GM18520 (cell line): ENCODE measurements around the gene FAM163B.

Experiments
- ATAC-seq: cut with Tn5 transposase; IDR thresholded peaks from one replicate; pipeline ENCODE4 v1.9.1; 2021; ENCODE audit not compliant: unreplicated experiment

The FAM163B gene

DNA sequence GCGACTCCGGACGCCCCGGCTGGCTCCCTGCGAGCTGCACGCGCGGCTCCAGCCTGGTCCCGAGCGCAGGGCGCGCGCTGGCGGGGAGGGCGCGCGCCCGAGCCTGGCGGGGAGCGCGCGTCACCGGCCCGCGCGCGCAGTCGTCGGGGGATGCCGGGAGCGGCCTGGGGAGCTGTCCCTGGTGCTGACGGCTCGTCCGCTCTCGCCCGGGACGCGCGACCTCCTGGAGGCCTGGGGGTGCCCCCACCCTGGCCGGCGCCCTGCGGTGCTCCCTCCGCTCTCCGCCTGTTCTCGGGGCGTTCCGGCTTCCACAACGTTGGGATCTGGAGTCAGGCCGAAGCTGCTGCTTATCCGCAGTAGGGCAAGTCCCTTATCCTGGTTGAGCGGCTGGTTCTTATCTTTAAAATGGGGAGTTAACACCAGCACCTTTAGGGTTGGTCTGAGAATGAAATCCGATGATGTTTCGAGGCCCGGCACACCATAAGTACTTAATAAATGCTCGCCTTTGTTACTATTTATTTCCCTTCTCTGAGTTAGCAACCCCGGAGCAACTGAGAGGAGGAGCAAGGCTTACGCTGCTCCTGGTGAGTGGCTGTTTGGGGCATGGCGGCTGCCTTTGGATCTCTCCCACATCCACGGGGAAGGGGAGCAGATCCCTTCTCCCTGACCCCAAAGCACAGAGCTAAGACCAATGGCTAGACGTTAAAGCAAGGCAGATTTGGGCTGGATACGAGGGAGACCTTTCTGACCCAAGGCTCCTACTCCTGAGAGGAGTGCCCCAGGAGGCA is at the start of gene FAM163B:
Gene FAM163B, minus strand, starts transcription at position 79 of the 788 bp plus-strand sequence. CDS start 29,166 bp downstream, outside the sequence.
- ATAC-seq: no peak

DNA sequence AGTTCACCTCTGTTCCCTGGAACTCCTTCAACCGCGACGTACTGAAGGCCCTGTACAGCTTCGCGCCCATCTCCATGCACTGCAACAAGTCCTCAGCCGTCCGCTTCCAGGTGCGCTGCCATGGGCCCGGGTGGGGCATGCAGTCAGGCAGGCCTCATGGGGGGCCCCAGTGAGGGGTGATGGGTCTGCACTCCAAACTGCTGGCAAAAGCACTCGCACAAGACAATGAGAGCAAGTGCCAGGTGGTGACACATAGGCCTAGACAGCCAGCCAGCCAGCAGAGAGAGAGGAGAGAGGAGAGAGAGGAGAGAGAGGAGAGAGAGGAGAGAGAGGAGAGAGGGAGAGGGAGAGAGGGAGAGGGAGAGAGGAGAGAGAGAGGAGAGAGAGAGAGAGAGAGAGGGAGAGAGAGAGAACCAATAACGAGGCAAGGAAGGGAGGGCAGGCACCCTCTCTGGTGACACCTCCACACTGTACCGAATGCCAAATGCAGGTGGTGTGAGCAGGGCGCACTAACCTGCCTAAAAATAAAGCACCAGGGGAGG is 48.0 kb upstream of the FAM163B start:
- ATAC-seq: no peak

DNA sequence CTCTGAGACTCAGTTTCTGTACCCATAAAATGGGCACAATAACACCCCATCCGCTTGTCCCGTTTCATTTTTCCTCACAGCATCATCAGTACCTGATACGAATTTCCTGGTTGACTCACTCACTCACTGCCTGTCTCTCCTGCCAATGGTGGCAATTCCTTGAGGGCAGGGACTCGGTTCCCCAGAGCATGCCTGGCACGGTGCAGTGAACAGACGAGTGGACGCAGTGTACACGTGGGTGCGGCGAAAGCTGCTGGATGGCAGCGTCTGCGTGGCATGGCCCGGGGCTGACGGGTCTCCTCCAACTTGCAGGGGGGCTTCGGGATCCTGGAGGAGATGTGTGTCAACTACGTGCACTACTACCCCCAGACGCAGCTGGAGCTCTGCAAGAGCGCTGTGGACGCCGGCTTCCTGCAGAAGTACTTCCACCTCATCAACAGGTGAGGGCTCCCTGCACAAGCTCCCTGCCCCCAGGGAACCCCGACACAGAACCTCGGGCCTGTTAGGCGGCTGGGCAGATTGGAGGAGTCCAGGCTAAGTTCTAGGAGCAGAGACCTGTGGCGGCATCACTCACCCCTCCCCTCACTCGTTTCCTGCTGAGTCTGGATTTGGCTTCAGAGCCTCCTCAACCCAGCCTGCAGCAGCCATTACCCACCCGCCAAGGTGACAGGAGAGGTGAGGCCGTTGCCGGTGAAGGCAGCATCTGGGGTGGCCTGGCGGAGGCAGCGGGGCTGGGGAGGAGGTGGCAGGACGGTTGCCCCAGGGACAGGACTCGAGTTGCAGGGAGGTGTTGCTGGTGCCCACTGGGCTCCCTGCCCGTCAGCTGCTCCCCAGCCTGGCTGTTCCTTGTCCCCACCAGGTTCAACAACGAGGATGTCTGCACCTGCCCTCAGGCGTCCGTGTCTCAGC is 47.3 kb upstream of the FAM163B start:
- ATAC-seq: no peak

DNA sequence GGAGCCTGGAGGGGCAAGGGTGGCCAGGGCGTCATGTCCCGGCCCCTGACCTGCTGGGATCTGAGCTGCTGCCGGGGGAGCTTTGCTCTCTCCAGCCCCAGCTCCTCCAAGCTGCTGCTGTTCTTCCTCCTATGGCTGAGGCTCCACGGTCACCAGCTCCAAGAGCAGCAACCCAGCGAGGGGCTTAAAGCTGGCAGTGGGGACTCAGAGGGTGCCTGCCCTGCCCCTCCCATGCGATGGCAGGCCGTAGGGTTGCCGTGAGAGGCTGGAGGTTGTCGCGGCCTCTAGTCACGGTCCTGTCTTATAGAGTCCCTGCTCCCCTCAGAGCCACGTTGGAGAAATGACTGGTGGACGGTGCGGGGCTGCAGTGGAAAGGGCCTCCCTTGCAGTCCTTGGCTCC is 46.5 kb upstream of the FAM163B start:
- ATAC-seq: no peak

DNA sequence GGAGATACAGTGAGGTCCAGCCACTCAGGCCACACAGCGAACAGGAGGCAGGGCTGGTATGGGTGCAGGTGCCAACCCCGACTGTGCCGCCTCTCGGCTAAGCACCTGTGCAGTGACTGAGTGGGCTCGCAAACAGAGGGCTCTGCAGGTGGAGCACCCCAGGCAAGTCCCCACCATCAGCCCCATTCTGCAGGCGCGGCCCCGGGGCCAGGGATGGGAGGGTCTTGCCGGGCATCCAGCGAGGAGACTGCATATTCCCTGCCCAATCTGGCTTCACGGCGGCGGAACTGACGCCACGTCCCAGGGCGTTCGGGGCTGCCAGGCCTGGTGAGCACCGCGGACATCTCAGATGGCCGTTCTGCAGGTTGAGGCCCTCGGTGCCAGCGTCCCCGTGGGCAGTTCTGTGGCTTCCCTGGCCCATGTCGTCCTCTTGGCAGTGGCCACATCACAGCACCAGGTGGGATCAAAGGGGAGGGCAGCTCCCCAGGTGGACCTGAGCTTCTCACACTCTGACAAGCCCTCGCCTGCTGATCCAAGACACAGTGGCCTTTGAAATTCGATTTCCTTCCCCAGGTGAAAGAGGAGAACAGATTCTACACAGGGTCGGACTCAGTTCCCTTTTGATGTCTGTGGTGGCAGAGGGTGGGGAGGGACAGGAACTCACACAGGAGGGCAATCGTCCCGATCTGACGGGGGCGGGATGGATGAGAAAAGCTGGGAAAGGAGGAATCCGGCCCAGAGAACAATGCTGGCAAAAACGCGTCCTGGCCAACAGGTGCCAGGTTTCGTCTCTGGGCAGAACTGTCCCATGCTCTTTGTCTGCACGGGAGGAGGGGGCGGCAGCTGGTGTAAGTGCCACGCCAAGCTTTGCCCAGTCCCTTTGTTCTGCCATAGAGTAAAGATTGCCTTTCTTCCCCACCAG is 45.8 kb upstream of the FAM163B start:
- no peak for ATAC-seq

DNA sequence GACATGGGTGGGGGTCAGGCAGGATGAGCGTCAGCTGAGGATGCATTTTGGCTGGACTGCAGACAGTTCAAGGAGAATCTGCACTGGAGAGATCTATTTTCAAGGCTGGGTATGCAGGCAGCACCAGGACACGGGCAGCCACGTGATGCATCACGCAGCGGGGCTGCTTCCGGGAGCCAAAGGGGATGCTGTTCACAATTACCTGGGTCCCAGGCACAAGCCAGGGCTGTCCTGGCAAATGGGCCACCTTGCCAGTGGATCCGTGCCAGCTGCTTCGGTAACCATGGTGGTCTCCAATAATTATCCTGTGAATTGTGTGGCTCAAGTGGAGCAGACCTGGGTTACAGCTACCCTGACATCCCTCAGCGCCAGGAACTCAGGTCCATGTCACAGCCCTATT is 44.4 kb upstream of the FAM163B start:
- no peak for ATAC-seq

DNA sequence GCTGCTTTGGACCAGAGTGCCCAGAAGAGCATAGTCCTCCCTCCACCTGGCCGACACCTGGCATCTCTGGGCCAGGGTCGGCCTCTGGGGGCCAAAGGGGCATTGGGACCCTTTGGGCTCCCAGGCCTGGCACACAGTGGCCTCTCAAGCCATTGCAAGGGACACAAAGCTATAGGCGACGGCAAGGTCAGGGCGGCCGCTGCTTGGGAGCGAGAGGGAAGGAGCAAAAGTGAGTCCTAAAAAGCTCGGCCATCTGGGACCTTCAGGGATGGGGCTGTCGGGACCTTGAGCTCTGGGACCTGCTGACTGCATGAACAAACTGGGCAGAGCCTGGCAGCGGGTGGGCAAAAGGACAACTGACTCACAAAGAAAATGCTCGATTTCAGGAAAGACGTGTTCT is 40.8 kb upstream of the FAM163B start:
- no peak for ATAC-seq

DNA sequence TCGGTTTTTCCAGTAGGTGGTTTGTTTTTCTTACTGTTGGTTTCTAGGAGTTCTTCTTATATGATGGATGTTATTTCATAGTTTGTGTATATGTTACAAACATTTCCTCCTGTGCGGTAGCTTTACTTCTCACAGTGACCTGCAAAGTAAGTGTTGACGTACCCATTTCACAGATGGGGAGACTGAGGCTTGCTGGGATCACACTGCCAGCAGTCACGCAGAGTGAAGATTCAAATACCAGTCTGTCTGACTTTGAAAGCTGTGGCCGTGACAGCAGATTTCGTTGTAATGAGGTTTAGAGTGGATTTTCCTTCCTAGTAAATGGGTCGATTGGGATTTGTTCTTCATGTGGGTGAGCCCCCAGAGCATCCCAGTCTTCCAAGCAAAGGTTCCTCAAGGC is 40.0 kb upstream of the FAM163B start:
- ATAC-seq: no peak

DNA sequence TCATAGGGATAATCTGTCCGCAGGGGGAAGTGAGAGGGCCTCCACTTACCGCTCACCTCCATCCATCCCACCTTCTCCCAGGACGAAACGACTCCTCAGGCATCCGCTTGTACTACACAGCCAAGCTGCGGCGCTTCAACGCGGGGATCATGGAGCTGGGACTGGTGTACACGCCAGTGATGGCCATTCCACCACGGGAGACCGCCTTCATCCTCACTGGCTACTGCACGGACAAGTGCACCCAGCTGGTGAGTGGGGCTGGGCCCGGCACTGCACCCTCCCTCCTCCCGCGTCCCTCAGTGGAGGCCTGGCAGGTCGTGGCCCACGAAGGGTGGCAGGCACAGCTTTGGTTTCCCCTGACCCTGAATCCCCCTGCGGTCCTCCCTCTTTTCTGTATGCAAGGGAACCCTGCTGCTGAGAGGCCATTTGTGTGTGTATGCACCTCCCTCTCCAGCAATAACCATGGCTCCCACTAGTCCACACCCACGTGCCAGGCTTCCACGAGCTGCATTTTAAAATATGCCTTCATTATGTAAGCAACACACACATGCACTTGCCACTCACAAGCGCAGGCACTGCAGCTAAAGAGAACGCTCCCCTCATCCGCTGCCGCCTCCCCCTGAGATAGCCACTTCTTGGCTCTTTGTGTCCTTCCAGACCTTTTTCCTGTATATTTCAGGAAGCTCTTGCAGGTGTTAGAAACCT is 38.7 kb upstream of the FAM163B start:
- no peak for ATAC-seq

DNA sequence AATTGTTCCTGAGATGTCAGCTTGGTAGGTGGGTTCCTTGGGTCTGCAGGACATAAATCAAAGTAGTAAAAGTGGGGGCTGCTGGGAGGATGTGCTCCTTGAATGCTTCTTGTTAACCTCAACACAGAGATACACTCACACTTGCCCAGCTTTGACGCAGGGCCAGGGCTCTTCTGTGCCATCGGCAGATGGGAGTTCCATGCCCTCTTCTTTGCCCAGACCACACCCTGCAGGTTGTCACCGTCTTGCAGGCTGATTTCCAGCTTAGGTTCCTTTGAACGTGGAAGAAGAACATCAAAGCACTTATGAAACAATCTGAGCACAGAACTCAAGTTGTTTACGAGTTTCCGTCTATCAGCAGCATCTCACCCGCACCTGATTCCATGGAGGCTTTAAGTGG is 38.0 kb upstream of the FAM163B start:
- no peak for ATAC-seq

DNA sequence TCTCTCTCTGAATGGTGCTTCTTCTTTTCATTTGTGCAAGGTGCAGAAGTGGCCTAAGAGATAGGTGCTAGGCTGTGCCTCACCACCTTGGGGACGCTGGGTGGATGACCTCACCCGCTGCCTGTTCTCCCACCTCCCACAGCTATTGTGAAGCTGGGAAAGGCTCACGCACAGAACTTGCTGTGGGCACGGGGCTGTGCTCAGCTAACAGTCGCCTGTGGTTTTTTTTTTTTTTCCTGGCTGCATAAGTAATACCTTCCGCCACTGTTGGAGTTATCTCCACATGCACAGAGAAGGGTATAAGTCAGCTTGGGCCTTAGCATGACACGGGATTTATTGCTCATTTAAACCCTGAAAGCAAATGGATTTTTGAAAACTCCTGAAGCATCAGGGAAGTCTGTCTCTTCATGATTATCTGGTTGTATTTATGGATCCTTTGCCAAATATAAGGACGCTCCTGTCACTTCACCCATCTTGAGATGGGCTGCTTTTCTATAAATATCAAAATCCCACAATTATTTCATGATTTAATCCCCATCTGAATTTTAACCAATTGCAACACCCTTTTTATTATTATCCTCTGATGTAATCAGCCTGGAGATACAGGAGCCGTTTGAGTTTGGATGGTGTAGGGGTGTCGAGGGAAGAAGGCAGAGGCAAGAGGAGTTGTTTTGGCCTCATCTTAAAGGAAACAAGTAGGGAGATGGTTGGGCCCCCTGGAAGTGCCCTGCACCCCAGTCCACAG is 36.0 kb upstream of the FAM163B start:
- no peak for ATAC-seq

DNA sequence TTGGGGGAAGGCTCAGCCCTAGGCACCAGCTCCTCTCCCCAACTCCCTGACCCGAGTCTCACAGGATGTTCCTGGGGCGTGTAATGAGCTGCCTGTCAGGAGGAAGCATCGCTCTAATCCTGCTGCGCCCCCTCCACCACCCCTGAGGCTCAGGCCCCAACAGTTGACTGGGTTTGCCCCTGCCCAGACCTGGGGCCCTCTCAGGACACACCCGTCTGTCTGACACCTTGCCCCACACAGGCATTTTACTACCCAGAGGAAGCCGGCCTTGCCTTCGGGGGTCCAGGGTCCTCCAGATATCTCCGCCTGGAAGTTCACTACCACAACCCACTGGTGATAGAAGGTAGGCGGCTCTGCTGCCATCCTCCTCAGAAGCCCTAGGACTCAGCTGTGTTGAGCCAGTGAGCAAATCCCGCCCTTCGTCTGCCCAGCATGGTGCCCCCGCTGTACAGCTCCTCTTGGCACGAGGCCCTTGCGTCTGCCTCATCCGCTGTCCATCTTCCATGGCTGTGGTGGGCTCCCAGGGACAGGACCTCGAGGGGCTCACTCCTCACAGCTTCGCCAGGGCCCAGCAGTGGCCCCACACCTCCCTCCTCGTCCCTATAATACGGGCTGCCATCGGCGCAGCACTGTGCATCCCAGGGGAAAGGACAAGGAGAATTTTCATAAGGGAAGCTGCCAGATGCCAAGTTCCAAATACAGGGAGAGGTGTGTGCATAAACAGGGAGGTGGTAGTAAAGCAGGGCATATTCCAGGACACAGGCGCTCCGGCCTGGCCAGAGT is 35.0 kb upstream of the FAM163B start:
- ATAC-seq: no peak

DNA sequence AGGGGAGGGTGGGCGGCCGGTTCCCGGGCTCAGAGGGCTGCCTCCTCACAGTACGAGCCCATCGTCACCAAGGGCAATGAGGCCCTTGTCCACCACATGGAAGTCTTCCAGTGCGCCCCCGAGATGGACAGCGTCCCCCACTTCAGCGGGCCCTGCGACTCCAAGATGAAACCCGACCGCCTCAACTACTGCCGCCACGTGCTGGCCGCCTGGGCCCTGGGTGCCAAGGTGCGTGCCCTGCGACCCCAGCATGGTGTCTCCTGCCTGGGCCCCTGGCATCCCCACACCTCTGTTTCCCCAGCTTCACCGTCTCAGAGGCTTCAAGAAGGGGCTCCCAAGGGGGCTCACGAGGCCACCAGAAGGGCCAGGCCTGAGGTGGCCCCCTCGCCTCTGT is 34.2 kb upstream of the FAM163B start:
- ATAC-seq: no peak

DNA sequence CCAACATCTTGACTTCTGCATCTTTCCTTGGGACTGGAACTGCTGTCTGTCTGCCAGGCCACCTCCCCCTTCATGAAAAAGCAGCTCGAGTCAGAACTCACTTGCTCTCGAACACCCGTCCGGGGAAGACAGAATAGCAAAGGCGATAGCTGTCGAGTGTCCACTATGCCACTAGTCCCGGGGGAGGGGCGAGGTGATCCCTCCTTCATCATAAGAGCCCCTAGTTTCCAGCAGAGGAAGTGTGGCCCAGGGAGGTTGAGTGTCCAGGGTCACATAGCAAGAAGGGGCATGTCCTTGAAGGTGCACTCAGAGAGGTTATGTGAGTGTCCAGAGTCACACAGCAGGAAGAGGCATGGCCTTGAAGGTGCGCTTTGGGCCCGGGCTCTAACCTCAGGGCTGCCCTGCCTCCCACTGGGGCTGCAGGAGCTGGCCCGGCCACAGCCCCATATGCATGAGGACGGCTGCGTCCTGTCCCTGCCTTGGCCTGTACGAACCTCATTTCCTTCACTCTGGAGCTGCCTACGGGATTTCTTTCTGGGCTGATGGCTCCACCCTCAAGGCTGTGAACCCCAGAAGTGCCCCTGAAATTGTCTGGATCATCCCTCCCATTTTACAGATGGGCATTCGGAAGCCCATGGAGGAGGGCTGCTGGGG is 33.6 kb upstream of the FAM163B start:
- ATAC-seq: no peak

DNA sequence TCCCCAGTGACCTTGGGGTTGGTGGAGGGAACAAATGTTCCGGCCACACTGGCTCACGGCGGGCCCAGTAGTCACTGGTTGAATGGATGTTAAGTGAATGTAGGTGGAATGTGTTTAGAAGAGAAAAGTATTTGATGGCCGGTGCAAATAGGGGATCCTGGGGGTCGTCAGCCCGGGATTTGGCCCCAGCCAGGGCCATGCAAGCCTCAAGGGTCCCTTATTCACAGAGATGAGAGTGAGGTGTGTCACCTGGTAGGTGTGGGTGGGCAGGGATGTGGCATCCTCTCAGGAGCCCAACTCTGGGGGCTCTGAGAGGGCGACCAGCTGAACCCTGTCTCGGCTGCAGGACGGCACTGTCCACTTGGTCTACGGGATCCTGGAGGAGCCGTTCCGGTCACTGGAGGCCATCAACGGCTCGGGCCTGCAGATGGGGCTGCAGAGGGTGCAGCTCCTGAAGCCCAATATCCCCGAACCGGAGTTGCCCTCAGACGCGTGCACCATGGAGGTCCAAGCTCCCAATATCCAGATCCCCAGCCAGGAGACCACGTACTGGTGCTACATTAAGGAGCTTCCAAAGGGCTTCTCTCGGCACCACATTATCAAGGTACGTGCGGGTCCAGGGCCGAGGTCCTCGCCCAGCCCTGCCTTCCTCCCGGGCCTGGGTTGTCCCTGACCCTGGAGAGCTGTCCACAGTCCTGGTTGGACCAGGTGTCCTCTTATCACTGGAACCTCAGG is 32.8 kb upstream of the FAM163B start:
- ATAC-seq: no peak

DNA sequence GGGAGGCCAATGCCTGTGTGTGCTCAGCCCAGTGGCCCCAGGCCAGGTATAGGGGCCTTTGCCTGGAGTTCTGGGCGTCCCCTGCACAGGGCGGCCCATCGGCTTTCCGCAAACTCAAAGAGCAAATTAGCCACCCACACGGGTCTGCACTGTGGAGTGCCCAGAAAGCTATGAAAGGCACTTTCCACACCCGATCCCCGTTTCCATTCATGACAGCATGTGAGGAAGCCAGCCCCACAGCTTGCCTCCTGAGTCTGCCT is 32.1 kb upstream of the FAM163B start:
- ATAC-seq: no peak

DNA sequence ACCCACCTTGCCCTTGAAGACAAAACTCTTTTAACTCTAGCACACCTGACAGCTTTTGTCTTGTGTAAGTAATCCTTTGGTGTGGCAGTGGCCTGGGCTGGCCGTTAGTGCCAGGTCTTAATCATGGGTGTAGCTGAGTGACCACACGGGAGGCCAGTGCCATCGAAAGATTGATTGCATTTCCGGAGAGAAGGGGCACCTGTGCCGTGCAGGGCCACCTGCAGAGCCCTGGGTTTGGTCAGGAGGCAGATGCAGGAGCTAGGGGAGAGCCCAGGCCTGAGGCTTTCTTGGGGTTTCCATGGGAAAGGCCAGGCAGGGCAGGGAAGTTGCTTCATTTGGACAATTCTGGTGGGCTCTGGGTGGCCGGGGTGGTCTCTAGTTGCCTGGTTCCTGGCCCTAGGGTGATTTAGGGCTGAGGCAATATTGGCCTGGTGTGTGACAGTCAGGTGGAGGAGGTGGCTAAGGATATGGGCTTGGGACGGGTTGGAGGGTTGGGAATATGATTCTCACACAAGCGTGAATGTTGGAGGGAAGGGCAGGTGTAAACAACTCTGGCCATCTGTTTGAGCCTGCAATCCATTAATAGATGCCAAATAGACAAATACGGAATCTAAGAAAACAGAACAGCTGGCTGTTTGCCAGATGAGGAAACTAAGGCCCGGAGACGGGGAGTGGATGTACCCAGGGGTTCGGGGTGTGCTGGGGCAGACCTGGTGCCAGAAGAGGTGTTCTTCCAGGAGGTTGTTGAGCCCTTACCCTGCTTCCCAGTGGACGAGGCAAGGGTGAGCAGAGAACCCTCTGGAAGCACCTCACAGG is 31.6 kb upstream of the FAM163B start:
- ATAC-seq: no peak
